Tibial artery (tissue), 4 donors: ENCODE measurements around the gene FGD5.
A peak's percentile ranks its signal among the peaks of the same experiment; 100 is the strongest.

Experiments used
- DNase-seq, 2 donors: peaks; one replicate each; pipeline ENCODE4 v3.0.0-alpha.2; 2019
- H3K27ac ChIP-seq, 2 donors: fragments of 200-600 bp; sonication (generic) in 1 of 2; 1 replicate in 1 of 2; 2 replicates in 1 of 2; pipeline ENCODE4 v1.5.1; 2018 to 2019; ENCODE audit warnings: mild to moderate bottlenecking in 1 of 2
- H3K27me3 ChIP-seq, 2 donors: fragments of 200-600 bp; sonication (generic) in 1 of 2; one replicate each; pipeline versions ENCODE4 v1.5.1 to v1.6.0; 2016 to 2019
- H3K36me3 ChIP-seq, 3 donors: fragments of 200-600 bp; sonication (generic) in 2 of 3; one replicate each; pipeline ENCODE4 v1.5.1; 2016 to 2019; ENCODE audit warnings: mild to moderate bottlenecking in 2 of 3
- H3K4me1 ChIP-seq, 4 donors: fragments of 200-600 bp; sonication (generic) in 2 of 4; 1 replicate in 3 of 4; 2 replicates in 1 of 4; pipeline ENCODE4 v1.5.1; 2016 to 2019
- H3K4me3 ChIP-seq, 2 donors: fragments of 200-600 bp; sonication (generic) in 1 of 2; 1 replicate in 1 of 2; 2 replicates in 1 of 2; pipeline ENCODE4 v1.5.1; 2018 to 2019; ENCODE audit warnings: mild to moderate bottlenecking in 2 of 2
- H3K9me3 ChIP-seq, 3 donors: fragments of 200-600 bp; sonication (generic) in 1 of 3; one replicate each; pipeline ENCODE4 v1.5.1; 2016 to 2019
- CTCF ChIP-seq, 2 experiments: fragments of 200-600 bp in 1 of 2; fragments of 450-650 bp in 1 of 2; IDR thresholded peaks; one replicate each; pipeline ENCODE4 v1.5.1; 2017 to 2019; ENCODE audit warnings: antibody characterized with exemption in 2 of 2, mild to moderate bottlenecking in 1 of 2, moderate library complexity in 1 of 2
- intact Hi-C: fragments of 100-400 bp; cut with DNase I; formaldehyde crosslinking; loops from one replicate; pipeline ENCODE4 v1.15.0; 2023; ENCODE audit warnings: low total_unique reads

The FGD5 gene

DNA sequence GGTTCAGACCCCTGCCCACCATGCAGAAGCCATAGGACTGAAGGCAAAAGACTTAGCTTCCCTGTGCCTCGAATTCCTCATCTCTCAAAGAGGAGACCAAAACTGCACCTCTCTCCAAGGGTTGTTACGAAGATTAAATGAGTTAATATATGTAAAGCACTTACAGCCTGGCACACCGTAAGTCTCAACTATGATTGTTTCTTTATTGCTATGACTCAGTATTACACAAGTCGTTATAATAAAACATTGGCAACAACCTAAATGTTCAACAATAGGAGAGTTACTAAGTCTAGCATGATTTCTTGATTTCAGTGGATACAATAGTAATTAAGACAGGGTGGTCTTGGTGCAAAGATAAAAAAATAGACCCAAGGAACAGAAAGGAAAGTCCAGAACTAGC, 19.6 kb upstream of the FGD5 start:
- Histone ChIP-seq H3K27ac (no peak overlapping the region), H3K9me3 (no peaks in the 10 kb centered on the region), H3K27me3 (no peaks in the 10 kb centered on the region), H3K4me3 (no peak overlapping the region), H3K36me3 (no peaks in the 10 kb centered on the region), H3K4me1 (no peaks in the 10 kb centered on the region)
- intact Hi-C loops = no loop called here
- no peak for DNase-seq
- TF ChIP-seq CTCF (IDR thresholded peaks at IDR 0.05) = no peak

- intact Hi-C loops = no loop called here
- no peak for TF ChIP-seq CTCF (IDR thresholded peaks at IDR 0.05)
- Histone ChIP-seq H3K4me1 (no peaks in the 10 kb centered on the region), H3K27me3 (peaks cover 0 to 6% of the 10 kb centered on the region in 2 donors), H3K27ac (no peak overlapping the region), H3K36me3 (no peaks in the 10 kb centered on the region), H3K4me3 (no peak overlapping the region), H3K9me3 (no peaks in the 10 kb centered on the region)
- DNase-seq = peak in 1 of 2 donors; percentile 41
Observed at GRCh38 chr3:14801031-14801430, 17.7 kb upstream of the FGD5 start.

GRCh38 chr3:14801668-14802380, 16.9 kb upstream of the FGD5 start:
- DNase-seq = peak in 1 of 2 donors; percentile 43
- Histone ChIP-seq H3K4me1 (no peaks in the 10 kb centered on the region), H3K9me3 (no peaks in the 10 kb centered on the region), H3K4me3 (no peak overlapping the region), H3K36me3 (no peaks in the 10 kb centered on the region), H3K27me3 (peaks cover 0 to 6% of the 10 kb centered on the region in 2 donors), H3K27ac (no peak overlapping the region)
- no peak for TF ChIP-seq CTCF (IDR thresholded peaks at IDR 0.05)
- intact Hi-C loops = no loop called here

- intact Hi-C loops = no loop called here
- no peak for TF ChIP-seq CTCF (IDR thresholded peaks at IDR 0.05)
Observed at GRCh38 chr3:14802381-14802731, 16.4 kb upstream of the FGD5 start.

DNA sequence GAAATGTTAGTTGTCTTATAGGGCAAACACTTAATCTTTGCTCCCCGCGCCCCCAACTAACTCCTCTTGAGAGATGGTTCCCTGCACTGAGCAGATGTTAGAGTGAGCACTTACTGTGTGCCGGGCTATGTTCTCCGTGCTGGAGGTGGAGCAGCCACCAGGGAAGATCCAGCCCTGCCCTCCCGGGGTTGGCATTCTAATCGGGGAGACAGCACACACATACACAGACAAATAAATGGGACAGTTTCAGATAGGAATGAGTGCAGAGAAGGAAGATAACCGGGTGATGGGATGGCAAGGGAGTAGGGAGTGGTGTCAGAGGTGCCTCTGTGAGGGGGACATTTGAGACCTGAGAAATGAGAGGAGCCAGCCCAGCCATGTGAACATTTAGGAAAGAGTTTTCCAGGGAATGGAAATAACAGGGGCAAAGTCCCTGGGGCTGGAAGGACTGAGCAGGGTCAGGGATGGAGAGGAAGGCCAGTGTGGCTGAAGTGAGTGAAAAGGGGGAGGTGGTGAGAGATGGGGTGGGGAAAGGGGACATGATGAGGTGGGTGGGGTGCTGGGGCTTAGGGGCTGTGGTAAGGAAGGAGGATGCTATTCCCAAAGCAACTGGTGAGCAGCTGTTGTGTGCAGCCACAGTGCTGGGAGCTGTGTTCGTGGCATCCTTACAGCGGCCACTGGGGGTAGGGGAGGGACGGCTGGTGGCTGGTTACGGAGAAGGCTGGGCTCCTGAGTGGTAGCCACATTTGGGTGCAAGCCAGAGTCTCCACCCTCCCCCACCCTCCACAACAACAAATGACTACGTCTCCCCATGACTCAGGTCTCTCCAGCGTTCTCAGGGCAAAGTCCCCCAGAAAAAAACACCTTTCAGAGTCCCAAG, 15.4 kb upstream of the FGD5 start:
- no peaks in the 10 kb centered on the region for H3K36me3 ChIP-seq
- TF ChIP-seq CTCF (IDR thresholded peaks at IDR 0.05) = no peak
- H3K4me3 ChIP-seq = no peak overlapping the region
- H3K27ac ChIP-seq = no peak overlapping the region
- no peaks in the 10 kb centered on the region for H3K9me3 ChIP-seq
- peak in 1 of 2 donors; percentile 64 for DNase-seq
- intact Hi-C loops = no loop called here
- H3K4me1 ChIP-seq = no peaks in the 10 kb centered on the region
- peaks cover 0 to 12% of the 10 kb centered on the region in 2 donors for H3K27me3 ChIP-seq

More at GRCh38 chr3:14802381-14802731, 16.4 kb upstream of the FGD5 start:
- peak in 1 of 2 donors; percentile 51 for DNase-seq
- Histone ChIP-seq H3K27me3 (peaks cover 0 to 11% of the 10 kb centered on the region in 2 donors), H3K9me3 (no peaks in the 10 kb centered on the region), H3K27ac (no peak overlapping the region), H3K36me3 (no peaks in the 10 kb centered on the region), H3K4me3 (no peak overlapping the region), H3K4me1 (no peaks in the 10 kb centered on the region)
